ENCODE measurements around the gene PRUNE1. TPM values are rescaled to one million over a fixed set of nuclear protein-coding genes. Genes with fewer than 3 reads are reported as not detected.

The PRUNE1 gene
- total RNA-seq, 1 experiment from 2014 or later: 30.7 TPM

DNA sequence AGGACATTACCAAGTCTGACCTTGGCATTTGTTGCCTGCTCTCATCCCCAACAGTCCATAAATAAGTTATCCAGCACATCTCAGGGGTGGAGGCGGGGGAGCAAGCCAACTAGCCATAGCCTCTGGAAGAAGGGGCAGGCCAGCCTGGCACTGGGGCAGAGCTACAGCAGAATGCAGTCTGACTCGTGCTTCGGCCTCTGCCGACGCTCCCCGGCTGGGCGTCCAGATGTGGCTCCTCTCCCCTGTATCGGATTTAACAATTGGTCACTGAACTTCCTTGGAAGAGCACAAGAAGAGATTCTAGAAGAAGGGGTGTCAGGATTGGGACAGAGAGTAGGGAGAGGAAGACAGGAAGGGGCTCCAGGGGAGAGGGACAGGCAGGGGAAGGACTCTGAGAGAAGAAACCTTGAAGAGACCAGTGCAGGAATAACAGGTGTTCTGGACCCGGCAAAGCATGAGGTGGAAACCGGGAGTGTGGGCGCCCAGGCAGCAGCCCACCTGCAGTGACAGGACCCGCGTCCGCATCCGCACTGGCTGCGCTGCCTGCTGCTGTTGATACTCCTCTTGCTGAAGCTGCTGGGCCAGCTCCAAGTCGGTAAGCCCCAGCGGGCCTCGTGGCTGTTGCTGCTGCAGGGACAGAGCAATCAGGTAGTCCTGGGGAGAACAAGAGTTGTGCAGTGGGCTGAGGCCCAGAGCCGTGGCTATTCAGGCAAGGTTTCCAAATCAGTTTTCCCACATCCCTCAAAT, 10.9 kb upstream of the PRUNE1 start:
- intact Hi-C loops (cut with micrococcal nuclease; ENCODE audit: unreplicated experiment): loop anchor here (5.0 to 10.0 kb wide), 2 partner anchors 182 to 435 kb away; no protein-coding TSS in a partner anchor
- no peak overlapping the region for H3K4me2 ChIP-seq
- no peak overlapping the region for H2AFZ ChIP-seq
- CTCF ChIA-PET: interaction anchor here (0.6 to 1.3 kb wide), 4 partner anchors 9 to 185 kb away, joined by 3 to 5 read pairs (median 4); partner anchors contain the start of gene MINDY1
- no TSS peak for BruUV-seq (replicated peaks)
- no peak for DNase-seq
- H3K27ac ChIP-seq: no peak overlapping the region
- TF ChIP-seq EZH2 (IDR thresholded peaks at IDR 0.05; ENCODE audit: low read depth) (no peak), CTCF (conservative IDR thresholded peaks at IDR 0.05) (no peak)
- no peaks in the 10 kb centered on the region for H3K9me3 ChIP-seq (ENCODE audit: insufficient read depth, low read depth)
- peaks cover 7% of the 10 kb centered on the region; the same call in 1 of the 2 replicates for H3F3A ChIP-seq (ENCODE audit: insufficient read depth, low read depth)
- H3K9me2 ChIP-seq (ENCODE audit: insufficient read depth): no peaks in the 10 kb centered on the region
- no peaks in the 10 kb centered on the region for H3K79me2 ChIP-seq (ENCODE audit: low read depth)
- H4K20me1 ChIP-seq (ENCODE audit: insufficient read depth): no peaks in the 10 kb centered on the region
- H3K4me1 ChIP-seq (replicated peaks; ENCODE audit: insufficient read depth): 0 out of 2 replicates have a peak, but pooled peaks cover 5% of the 10 kb centered on the region
- no peaks in the 10 kb centered on the region for H3K27me3 ChIP-seq (ENCODE audit: insufficient read depth, low read depth)
- no peaks in the 10 kb centered on the region for H3K36me3 ChIP-seq (ENCODE audit: low read depth)
- H3K4me3 ChIP-seq: no peak overlapping the region
- POLR2A ChIA-PET (ENCODE audit: unreplicated experiment): interaction anchor here (0.5 to 0.6 kb wide), 3 partner anchors 16 to 785 kb away, joined by 3 to 5 read pairs (median 4); no protein-coding TSS in a partner anchor

DNA sequence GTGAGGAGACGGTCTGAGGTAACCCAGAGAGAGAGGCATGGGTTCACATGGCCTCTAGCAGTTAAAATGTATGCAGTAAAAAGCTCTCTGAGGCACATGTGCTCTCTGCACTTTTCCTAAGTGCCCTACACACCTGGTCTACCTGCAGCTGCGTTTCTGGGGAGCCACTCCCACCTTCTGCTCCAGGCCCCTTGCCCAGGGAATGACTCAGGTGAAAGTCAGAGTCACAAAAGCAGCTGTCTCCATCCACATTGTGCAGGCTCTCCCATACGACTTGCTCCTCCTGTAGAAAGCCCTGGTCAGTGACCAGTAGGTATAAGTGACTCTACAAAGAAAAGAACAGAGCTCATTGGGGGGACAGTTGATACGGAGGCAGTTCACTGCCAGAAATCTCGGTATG, 10.3 kb upstream of the PRUNE1 start:
- no peaks in the 10 kb centered on the region for H3K36me3 ChIP-seq (ENCODE audit: low read depth)
- H4K20me1 ChIP-seq (ENCODE audit: insufficient read depth): no peaks in the 10 kb centered on the region
- no peaks in the 10 kb centered on the region for H3K9me3 ChIP-seq (ENCODE audit: insufficient read depth, low read depth)
- no peaks in the 10 kb centered on the region for H3K9me2 ChIP-seq (ENCODE audit: insufficient read depth)
- no peaks in the 10 kb centered on the region for H3K27me3 ChIP-seq (ENCODE audit: insufficient read depth, low read depth)
- no peak for TF ChIP-seq CTCF (conservative IDR thresholded peaks at IDR 0.05)
- no peak overlapping the region for H2AFZ ChIP-seq
- no peak overlapping the region for H3K4me3 ChIP-seq
- H3K79me2 ChIP-seq (ENCODE audit: low read depth): no peaks in the 10 kb centered on the region
- intact Hi-C loops (cut with micrococcal nuclease; ENCODE audit: unreplicated experiment): loop anchor here (5.0 to 10.0 kb wide), 2 partner anchors 183 to 436 kb away; no protein-coding TSS in a partner anchor
- peaks cover 6% of the 10 kb centered on the region; the same call in 1 of the 2 replicates for H3K4me1 ChIP-seq (replicated peaks; ENCODE audit: insufficient read depth)
- BruUV-seq (replicated peaks): no TSS peak
- no peak for DNase-seq
- no peak overlapping the region for H3K27ac ChIP-seq
- ChIA-PET POLR2A (ENCODE audit: unreplicated experiment) (interaction anchor here (0.5 to 0.6 kb wide), 3 partner anchors 17 to 785 kb away, joined by 3 to 5 read pairs (median 4); no protein-coding TSS in a partner anchor), CTCF (interaction anchor here (0.6 to 1.3 kb wide), 3 partner anchors 9 to 185 kb away, joined by 3 to 5 read pairs (median 5); partner anchors contain the start of gene MINDY1)
- H3K4me2 ChIP-seq: no peak overlapping the region
- H3F3A ChIP-seq (ENCODE audit: insufficient read depth, low read depth): peaks cover under 1% of the 10 kb centered on the region; the same call in 1 of the 2 replicates

GRCh38 chr1:150999051-150999674, 9.1 kb upstream of the PRUNE1 start:
- H3K79me2 ChIP-seq (ENCODE audit: low read depth): no peaks in the 10 kb centered on the region
- TF ChIP-seq EZH2 (IDR thresholded peaks at IDR 0.05; ENCODE audit: low read depth): no peak
- no peak for TF ChIP-seq CTCF (conservative IDR thresholded peaks at IDR 0.05)
- no peak overlapping the region for H3K4me3 ChIP-seq
- POLR2A ChIA-PET (ENCODE audit: unreplicated experiment): no interaction called here
- no peak overlapping the region for H3K27ac ChIP-seq
- H3K4me1 ChIP-seq (replicated peaks; ENCODE audit: insufficient read depth): peaks cover 18% of the 10 kb centered on the region
- DNase-seq: no peak
- H2AFZ ChIP-seq: no peak overlapping the region
- intact Hi-C loops (cut with micrococcal nuclease; ENCODE audit: unreplicated experiment): loop anchor here (5.0 to 10.0 kb wide), 2 partner anchors 184 to 437 kb away; no protein-coding TSS in a partner anchor
- no peaks in the 10 kb centered on the region for H3K9me3 ChIP-seq (ENCODE audit: insufficient read depth, low read depth)
- no peaks in the 10 kb centered on the region for H3K36me3 ChIP-seq (ENCODE audit: low read depth)
- no peaks in the 10 kb centered on the region for H4K20me1 ChIP-seq (ENCODE audit: insufficient read depth)
- H3K9me2 ChIP-seq (ENCODE audit: insufficient read depth): no peaks in the 10 kb centered on the region
- H3K27me3 ChIP-seq (ENCODE audit: insufficient read depth, low read depth): no peaks in the 10 kb centered on the region
- CTCF ChIA-PET: interaction anchor here (0.6 kb wide), 1 partner anchor 42 kb away, joined by 3 read pairs; no protein-coding TSS in a partner anchor
- no peak overlapping the region for H3K4me2 ChIP-seq
- BruUV-seq (replicated peaks): no TSS peak
- H3F3A ChIP-seq (ENCODE audit: insufficient read depth, low read depth): no peaks in the 10 kb centered on the region; the same call in 1 of the 2 replicates
